ENCODE data around the gene BHLHE41.

The BHLHE41 gene

GRCh38 chr12:26158078-26158764 is 33.4 kb upstream of the BHLHE41 start (continued):
- TF ChIP-seq, protein P1, sequence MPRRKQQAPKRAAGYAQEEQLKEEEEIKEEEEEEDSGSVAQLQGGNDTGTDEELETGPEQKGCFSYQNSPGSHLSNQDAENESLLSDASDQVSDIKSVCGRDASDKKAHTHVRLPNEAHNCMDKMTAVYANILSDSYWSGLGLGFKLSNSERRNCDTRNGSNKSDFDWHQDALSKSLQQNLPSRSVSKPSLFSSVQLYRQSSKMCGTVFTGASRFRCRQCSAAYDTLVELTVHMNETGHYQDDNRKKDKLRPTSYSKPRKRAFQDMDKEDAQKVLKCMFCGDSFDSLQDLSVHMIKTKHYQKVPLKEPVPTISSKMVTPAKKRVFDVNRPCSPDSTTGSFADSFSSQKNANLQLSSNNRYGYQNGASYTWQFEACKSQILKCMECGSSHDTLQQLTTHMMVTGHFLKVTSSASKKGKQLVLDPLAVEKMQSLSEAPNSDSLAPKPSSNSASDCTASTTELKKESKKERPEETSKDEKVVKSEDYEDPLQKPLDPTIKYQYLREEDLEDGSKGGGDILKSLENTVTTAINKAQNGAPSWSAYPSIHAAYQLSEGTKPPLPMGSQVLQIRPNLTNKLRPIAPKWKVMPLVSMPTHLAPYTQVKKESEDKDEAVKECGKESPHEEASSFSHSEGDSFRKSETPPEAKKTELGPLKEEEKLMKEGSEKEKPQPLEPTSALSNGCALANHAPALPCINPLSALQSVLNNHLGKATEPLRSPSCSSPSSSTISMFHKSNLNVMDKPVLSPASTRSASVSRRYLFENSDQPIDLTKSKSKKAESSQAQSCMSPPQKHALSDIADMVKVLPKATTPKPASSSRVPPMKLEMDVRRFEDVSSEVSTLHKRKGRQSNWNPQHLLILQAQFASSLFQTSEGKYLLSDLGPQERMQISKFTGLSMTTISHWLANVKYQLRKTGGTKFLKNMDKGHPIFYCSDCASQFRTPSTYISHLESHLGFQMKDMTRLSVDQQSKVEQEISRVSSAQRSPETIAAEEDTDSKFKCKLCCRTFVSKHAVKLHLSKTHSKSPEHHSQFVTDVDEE (CRISPR knock-in tag; IDR thresholded peaks at IDR 0.05): no peak
- TF ChIP-seq ZFP30 (CRISPR knock-in tag; IDR thresholded peaks at IDR 0.05): no peak
- TF ChIP-seq BACH2 (CRISPR knock-in tag; IDR thresholded peaks at IDR 0.05; ENCODE audit: borderline replicate concordance): no peak
- TF ChIP-seq ZNF8 (CRISPR knock-in tag; IDR thresholded peaks at IDR 0.05): no peak

DNA sequence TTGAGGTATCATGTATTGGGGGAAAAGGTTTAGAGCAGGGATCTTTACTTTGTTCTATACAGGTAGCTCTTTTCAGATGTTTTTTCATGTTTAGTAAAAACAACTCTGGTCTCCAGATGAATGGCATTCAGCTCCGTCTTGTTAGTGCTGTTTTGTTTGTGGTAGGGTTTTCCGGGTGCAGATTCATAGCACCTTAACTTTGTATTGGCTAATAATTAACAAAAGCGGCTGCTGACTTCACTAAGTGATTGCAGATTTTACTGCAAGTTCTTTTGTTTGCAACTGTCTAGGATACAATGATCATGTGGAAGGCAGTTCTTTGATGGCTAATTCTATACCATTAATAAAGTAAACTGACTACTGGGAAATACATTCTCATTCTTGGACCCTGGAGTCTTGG is 32.2 kb upstream of the BHLHE41 start:
- TF ChIP-seq ZNF8 (CRISPR knock-in tag; IDR thresholded peaks at IDR 0.05) (no peak), PPARA (CRISPR knock-in tag; IDR thresholded peaks at IDR 0.05; ENCODE audit: borderline replicate concordance) (no peak)
- ATAC-seq: no peak

DNA sequence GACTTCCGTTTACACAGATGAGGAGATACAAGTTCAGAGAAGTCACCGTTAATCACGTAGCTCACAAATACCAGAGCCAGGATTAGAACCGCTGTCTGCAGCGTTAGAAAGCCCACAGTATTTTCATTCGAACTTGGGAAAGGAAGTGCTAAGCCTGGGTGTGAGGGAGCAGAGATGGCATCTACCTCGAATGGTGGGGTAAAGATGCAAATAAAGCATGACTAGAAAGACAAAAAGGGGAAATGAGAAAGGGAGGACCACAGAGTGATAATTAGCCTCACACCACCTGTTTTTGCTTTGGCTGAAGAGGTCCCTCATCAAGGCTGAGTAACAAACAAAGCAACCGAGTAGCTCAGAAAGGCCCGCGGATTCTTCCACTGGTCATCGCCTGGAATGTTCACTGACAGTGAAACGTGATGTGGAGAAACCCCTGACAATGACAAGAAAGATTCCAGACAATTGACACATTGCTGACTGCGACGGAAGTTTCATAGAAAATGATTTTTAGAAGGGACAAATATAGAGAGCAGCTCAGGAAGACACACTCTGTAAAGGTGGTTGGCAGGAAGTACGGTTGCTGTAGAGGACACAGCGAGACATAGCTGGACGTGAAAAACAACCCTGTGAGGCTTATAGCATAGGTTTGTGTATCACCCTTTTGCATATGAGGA is 31.5 kb upstream of the BHLHE41 start:
- no peak for ATAC-seq
- TF ChIP-seq TOX (CRISPR knock-in tag; IDR thresholded peaks at IDR 0.05; ENCODE audit: borderline replicate concordance): no peak
- TF ChIP-seq RARB (CRISPR knock-in tag; IDR thresholded peaks at IDR 0.05): no peak
- TF ChIP-seq ZNF8 (CRISPR knock-in tag; IDR thresholded peaks at IDR 0.05): no peak
- TF ChIP-seq, protein P1 (CRISPR knock-in tag; IDR thresholded peaks at IDR 0.05): no peak
- TF ChIP-seq OSR1 (CRISPR knock-in tag; IDR thresholded peaks at IDR 0.05): no peak
- TF ChIP-seq ZNF70 (CRISPR knock-in tag; IDR thresholded peaks at IDR 0.05): no peak
- no peak for TF ChIP-seq ZFP3 (CRISPR knock-in tag; IDR thresholded peaks at IDR 0.05)

- TF ChIP-seq OSR1 (CRISPR knock-in tag; IDR thresholded peaks at IDR 0.05) (no peak), ISL1 (CRISPR knock-in tag; IDR thresholded peaks at IDR 0.05) (peak; percentile 93), ZFP30 (CRISPR knock-in tag; IDR thresholded peaks at IDR 0.05) (no peak), ZC3H10 (CRISPR knock-in tag; IDR thresholded peaks at IDR 0.05) (peak; percentile 79), TCF4 (CRISPR knock-in tag; IDR thresholded peaks at IDR 0.05; ENCODE audit: borderline replicate concordance) (no peak), TOX (CRISPR knock-in tag; IDR thresholded peaks at IDR 0.05; ENCODE audit: borderline replicate concordance) (peak; percentile 88), ZFP3 (CRISPR knock-in tag; IDR thresholded peaks at IDR 0.05) (no peak), ZNF565 (CRISPR knock-in tag; conservative IDR thresholded peaks at IDR 0.05; ENCODE audit: low read depth) (no peak), BACH2 (CRISPR knock-in tag; IDR thresholded peaks at IDR 0.05; ENCODE audit: borderline replicate concordance) (no peak), ZNF70 (CRISPR knock-in tag; IDR thresholded peaks at IDR 0.05) (no peak), SNAI2 (CRISPR knock-in tag; IDR thresholded peaks at IDR 0.05) (peak; percentile 13; the same call in 1 of the 2 replicates), CSDC2 (CRISPR knock-in tag; IDR thresholded peaks at IDR 0.05) (0 out of 2 replicates have a peak, but pooled peaks have one; percentile 57), GLIS3 (CRISPR knock-in tag; IDR thresholded peaks at IDR 0.05) (no peak)
- TF ChIP-seq, protein P1 (CRISPR knock-in tag; IDR thresholded peaks at IDR 0.05): no peak
- TF ChIP-seq, protein P2, sequence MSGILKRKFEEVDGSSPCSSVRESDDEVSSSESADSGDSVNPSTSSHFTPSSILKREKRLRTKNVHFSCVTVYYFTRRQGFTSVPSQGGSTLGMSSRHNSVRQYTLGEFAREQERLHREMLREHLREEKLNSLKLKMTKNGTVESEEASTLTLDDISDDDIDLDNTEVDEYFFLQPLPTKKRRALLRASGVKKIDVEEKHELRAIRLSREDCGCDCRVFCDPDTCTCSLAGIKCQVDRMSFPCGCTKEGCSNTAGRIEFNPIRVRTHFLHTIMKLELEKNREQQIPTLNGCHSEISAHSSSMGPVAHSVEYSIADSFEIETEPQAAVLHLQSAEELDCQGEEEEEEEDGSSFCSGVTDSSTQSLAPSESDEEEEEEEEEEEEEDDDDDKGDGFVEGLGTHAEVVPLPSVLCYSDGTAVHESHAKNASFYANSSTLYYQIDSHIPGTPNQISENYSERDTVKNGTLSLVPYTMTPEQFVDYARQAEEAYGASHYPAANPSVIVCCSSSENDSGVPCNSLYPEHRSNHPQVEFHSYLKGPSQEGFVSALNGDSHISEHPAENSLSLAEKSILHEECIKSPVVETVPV (CRISPR knock-in tag; IDR thresholded peaks at IDR 0.05): no peak
- TF ChIP-seq, protein P3, sequence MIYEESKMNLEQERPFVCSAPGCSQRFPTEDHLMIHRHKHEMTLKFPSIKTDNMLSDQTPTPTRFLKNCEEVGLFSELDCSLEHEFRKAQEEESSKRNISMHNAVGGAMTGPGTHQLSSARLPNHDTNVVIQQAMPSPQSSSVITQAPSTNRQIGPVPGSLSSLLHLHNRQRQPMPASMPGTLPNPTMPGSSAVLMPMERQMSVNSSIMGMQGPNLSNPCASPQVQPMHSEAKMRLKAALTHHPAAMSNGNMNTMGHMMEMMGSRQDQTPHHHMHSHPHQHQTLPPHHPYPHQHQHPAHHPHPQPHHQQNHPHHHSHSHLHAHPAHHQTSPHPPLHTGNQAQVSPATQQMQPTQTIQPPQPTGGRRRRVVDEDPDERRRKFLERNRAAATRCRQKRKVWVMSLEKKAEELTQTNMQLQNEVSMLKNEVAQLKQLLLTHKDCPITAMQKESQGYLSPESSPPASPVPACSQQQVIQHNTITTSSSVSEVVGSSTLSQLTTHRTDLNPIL (CRISPR knock-in tag; IDR thresholded peaks at IDR 0.05; ENCODE audit: low read depth): peak; percentile 88
- ATAC-seq: peak; percentile 91
Measured at GRCh38 chr12:26153421-26154154, 28.8 kb upstream of the BHLHE41 start.

Measured in SK-N-SH treated with all-trans-retinoic acid at 6 μM for 48 hours (cell line).